Keratinocyte (primary cell): ENCODE results near the gene ANKS1A.

Source experiments
- EZH2 ChIP-seq: IDR thresholded peaks from one replicate; pipeline ENCODE4 v1.6.1; 2012; ENCODE audit warnings: inconsistent platforms, mild to moderate bottlenecking, low read length, moderate library complexity
- TF ChIP-seq, protein P1 (sequence below), 3 experiments: IDR thresholded peaks in 1 of 3; conservative IDR thresholded peaks in 1 of 3; optimal IDR thresholded peaks in 1 of 3; 2 replicates in 2 of 3; 3 replicates in 1 of 3; pipeline versions ENCODE3 to v1.5.1; 2011; ENCODE audit warnings: low read length in 3 of 3, mild to moderate bottlenecking in 3 of 3, moderate library complexity in 2 of 3, control low read depth in 1 of 3, inconsistent platforms in 1 of 3; ENCODE audit not compliant: insufficient read depth in 2 of 3; ENCODE audit errors: extremely low read depth in 1 of 3

- TF ChIP-seq, protein P1, sequence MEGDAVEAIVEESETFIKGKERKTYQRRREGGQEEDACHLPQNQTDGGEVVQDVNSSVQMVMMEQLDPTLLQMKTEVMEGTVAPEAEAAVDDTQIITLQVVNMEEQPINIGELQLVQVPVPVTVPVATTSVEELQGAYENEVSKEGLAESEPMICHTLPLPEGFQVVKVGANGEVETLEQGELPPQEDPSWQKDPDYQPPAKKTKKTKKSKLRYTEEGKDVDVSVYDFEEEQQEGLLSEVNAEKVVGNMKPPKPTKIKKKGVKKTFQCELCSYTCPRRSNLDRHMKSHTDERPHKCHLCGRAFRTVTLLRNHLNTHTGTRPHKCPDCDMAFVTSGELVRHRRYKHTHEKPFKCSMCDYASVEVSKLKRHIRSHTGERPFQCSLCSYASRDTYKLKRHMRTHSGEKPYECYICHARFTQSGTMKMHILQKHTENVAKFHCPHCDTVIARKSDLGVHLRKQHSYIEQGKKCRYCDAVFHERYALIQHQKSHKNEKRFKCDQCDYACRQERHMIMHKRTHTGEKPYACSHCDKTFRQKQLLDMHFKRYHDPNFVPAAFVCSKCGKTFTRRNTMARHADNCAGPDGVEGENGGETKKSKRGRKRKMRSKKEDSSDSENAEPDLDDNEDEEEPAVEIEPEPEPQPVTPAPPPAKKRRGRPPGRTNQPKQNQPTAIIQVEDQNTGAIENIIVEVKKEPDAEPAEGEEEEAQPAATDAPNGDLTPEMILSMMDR (optimal IDR thresholded peaks at IDR 0.05 in 1 of 3, IDR thresholded peaks at IDR 0.05 in 1 of 3, conservative IDR thresholded peaks at IDR 0.05 in 1 of 3; ENCODE audit: extremely low read depth in 1 of 3, insufficient read depth in 2 of 3, low read length in 3 of 3) = no peak
- no peak for TF ChIP-seq EZH2
Measured at GRCh38 chr6:34884996-34885395, 4.1 kb upstream of the ANKS1A start.
